ENCODE data around the gene TSFM. TPM values are rescaled to one million over a fixed set of nuclear protein-coding genes. Genes with fewer than 3 reads are reported as not detected.
A peak's percentile ranks its signal among the peaks of the same experiment; 100 is the strongest.

The TSFM gene
- total RNA-seq, 2 donors from 2014 or later: 37.7 to 39.9 TPM

DNA sequence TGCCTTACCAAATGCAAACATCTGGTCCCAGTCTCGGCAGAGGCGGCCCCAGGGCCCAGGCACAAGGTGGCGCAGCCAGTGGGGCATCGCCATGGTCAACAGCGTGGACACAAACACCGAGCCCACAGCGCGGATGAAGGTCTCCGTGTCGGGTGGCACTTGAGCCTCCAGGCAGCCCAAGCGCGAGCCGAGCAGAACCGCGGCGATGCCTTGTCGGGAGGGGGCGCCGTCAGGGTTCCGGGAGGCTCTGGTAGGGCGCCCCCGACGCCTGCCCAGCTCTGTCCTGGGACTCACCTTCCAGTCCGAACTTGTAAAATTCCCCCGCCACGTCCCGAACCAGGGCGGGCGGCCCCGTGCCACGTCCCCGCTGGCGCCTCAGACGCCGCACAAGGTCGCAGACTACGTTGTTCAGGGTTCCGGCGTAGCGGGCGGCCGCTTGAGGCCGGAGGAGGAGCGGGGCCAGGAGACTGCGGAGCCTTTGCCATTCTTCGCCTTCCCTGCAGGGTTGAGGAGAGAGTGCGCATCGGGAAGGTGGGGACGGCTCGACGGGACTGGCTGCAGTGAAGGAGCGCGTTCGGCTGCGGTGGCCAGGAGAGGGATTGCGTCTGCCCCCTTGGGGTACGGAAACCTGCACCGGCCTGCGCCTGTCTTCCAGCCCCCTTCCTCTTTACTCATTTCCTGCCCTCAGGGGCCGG is 17.4 kb upstream of the TSFM start:
- no peaks in the 10 kb centered on the region for H3K9me3 ChIP-seq (ENCODE audit: control insufficient read depth, low read length)
- peaks cover 73% of the 10 kb centered on the region for H3K27me3 Mint-ChIP-seq (ENCODE audit: insufficient read depth)
- peak; percentile 94 for DNase-seq
- 1 to 3% methylated on average over 34 to 60 of the region's 60 CpGs for WGBS, 2 experiments (ENCODE audit: insufficient coverage in 1 of 2, insufficient read length in 1 of 2)
- H3K4me3 ChIP-seq (ENCODE audit: low read length): peak overlapping the region; percentile 75
- H3K4me3 Mint-ChIP-seq: peak overlapping the region; percentile 49
- peaks cover 22% of the 10 kb centered on the region for H3K36me3 ChIP-seq (ENCODE audit: control insufficient read depth, insufficient read depth, low read length)
- H3K27me3 ChIP-seq (ENCODE audit: control insufficient read depth, insufficient read depth, low read length, poor library complexity, severe bottlenecking): peaks cover 68% of the 10 kb centered on the region
- H3K4me1 Mint-ChIP-seq: peaks cover 13% of the 10 kb centered on the region
- H3K4me1 ChIP-seq (ENCODE audit: control insufficient read depth, insufficient read depth, low read length): peaks cover 6% of the 10 kb centered on the region
- TF ChIP-seq, protein P1, sequence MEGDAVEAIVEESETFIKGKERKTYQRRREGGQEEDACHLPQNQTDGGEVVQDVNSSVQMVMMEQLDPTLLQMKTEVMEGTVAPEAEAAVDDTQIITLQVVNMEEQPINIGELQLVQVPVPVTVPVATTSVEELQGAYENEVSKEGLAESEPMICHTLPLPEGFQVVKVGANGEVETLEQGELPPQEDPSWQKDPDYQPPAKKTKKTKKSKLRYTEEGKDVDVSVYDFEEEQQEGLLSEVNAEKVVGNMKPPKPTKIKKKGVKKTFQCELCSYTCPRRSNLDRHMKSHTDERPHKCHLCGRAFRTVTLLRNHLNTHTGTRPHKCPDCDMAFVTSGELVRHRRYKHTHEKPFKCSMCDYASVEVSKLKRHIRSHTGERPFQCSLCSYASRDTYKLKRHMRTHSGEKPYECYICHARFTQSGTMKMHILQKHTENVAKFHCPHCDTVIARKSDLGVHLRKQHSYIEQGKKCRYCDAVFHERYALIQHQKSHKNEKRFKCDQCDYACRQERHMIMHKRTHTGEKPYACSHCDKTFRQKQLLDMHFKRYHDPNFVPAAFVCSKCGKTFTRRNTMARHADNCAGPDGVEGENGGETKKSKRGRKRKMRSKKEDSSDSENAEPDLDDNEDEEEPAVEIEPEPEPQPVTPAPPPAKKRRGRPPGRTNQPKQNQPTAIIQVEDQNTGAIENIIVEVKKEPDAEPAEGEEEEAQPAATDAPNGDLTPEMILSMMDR (conservative IDR thresholded peaks at IDR 0.05): peak; percentile 64
- H3K27ac Mint-ChIP-seq: no peak overlapping the region
- H3K36me3 Mint-ChIP-seq (ENCODE audit: low read depth): peaks cover 19% of the 10 kb centered on the region
- H3K9me3 Mint-ChIP-seq: no peaks in the 10 kb centered on the region
- no peak overlapping the region for H3K9ac ChIP-seq (ENCODE audit: extremely low read depth, low read length, poor library complexity, severe bottlenecking)
- H3K27ac ChIP-seq (ENCODE audit: low read depth, low read length): no peak overlapping the region

DNA sequence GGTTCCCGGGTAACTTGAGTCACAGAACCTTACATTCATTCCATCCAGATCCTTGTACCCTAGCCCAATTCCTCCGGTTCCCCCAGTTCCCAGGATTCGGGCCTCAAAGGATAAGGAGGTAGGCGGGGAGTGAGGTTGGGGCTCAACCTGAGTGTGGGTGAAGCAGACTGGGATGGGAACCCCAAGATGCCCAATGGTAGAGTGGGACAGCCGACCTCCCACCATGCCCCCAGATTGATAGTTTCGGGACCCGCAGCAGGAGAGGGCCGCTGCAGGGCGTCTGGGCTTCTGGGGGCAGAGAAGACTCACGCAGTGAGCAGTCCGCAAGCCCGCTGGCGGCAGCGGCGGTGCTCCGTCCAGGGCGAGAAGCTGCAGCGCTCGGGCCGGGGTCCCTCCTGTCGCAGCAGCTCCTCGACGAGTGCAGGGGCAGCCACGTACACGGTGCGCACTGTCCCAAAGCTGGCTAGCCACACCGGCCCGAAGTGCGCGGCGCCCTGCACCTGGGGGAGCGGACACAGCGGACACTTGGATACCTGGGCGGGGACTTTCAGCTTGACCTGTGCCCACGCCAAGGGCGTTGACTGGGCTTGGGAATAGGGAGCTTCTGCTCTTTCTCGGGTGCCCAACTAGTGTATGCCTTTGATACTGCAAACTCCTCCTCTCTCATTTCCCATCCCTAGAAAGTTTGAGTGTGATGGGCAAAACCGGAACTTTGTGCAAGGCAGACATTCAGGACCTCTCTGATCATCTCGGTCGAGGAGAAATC is 16.7 kb upstream of the TSFM start:
- peaks cover 64% of the 10 kb centered on the region for H3K27me3 ChIP-seq (ENCODE audit: control insufficient read depth, insufficient read depth, low read length, poor library complexity, severe bottlenecking)
- H3K27me3 Mint-ChIP-seq (ENCODE audit: insufficient read depth): peaks cover 66% of the 10 kb centered on the region
- WGBS, 2 experiments (ENCODE audit: insufficient coverage in 1 of 2, insufficient read length in 1 of 2): 6 to 11% methylated on average over 18 to 40 of the region's 40 CpGs

More for the DNA sequence above, 16.7 kb upstream of the TSFM start:
- no peaks in the 10 kb centered on the region for H3K9me3 Mint-ChIP-seq
- no peak overlapping the region for H3K27ac Mint-ChIP-seq
- H3K36me3 ChIP-seq (ENCODE audit: control insufficient read depth, insufficient read depth, low read length): peaks cover 30% of the 10 kb centered on the region
- peaks cover 13% of the 10 kb centered on the region for H3K4me1 Mint-ChIP-seq
- TF ChIP-seq, protein P1 (conservative IDR thresholded peaks at IDR 0.05): no peak
- H3K9ac ChIP-seq (ENCODE audit: extremely low read depth, low read length, poor library complexity, severe bottlenecking): no peak overlapping the region
- H3K4me3 ChIP-seq (ENCODE audit: low read length): peak overlapping the region; percentile 75
- H3K36me3 Mint-ChIP-seq (ENCODE audit: low read depth): peaks cover 23% of the 10 kb centered on the region
- DNase-seq: peak; percentile 74
- peaks cover 6% of the 10 kb centered on the region for H3K4me1 ChIP-seq (ENCODE audit: control insufficient read depth, insufficient read depth, low read length)
- no peak overlapping the region for H3K27ac ChIP-seq (ENCODE audit: low read depth, low read length)
- H3K4me3 Mint-ChIP-seq: peak overlapping the region; percentile 49
- no peaks in the 10 kb centered on the region for H3K9me3 ChIP-seq (ENCODE audit: control insufficient read depth, low read length)

All from endodermal cell (in vitro differentiated cells).